Measurements from ENCODE around the gene SWT1. TPM values are rescaled to one million over a fixed set of nuclear protein-coding genes. Genes with fewer than 3 reads are reported as not detected.

SWT1 gene
- total RNA-seq, 1 donor: 6.9 TPM

DNA sequence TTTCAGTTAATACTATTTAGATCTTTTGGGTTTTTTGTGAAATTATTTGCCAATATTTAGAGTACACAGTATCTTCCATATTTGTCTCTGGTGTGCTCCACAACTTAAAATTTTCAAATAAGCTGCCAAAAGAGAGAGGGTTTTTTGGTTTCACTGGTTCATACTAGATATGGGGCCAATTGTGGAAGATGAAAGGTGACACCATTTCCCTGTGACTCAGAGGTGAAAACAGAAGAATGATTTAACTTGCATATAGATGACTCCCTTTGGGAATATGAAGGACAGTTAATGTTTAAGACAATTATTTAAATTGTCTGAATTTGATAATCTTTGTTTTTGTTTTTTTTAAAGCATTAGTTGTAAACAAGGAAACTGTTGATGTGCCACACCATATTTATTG is 122.6 kb downstream of the SWT1 start:
- no peaks in the 10 kb centered on the region for H3K79me2 ChIP-seq (ENCODE audit: insufficient read depth, low read length)
- no peak overlapping the region for H3K4me2 ChIP-seq (ENCODE audit: insufficient read depth, low read length)
- H3K4me3 ChIP-seq (ENCODE audit: insufficient read depth, low read length): no peak overlapping the region
- no peak overlapping the region for H2AFZ ChIP-seq (ENCODE audit: low read length)
- no peak for DNase-seq (ENCODE audit: insufficient read length, low spot score, missing footprints)
- H3K9me3 ChIP-seq (ENCODE audit: low read depth, low read length): no peaks in the 10 kb centered on the region
- no peaks in the 10 kb centered on the region for H3K36me3 ChIP-seq (ENCODE audit: insufficient read depth, low read length)
- no peaks in the 10 kb centered on the region for H3K27me3 ChIP-seq (ENCODE audit: insufficient read depth, low read length)
- no peak overlapping the region for H3K27ac ChIP-seq (ENCODE audit: low read depth, low read length)
- H3K4me1 ChIP-seq (ENCODE audit: insufficient read depth, low read length): peaks cover 9% of the 10 kb centered on the region
- TF ChIP-seq, protein P1, sequence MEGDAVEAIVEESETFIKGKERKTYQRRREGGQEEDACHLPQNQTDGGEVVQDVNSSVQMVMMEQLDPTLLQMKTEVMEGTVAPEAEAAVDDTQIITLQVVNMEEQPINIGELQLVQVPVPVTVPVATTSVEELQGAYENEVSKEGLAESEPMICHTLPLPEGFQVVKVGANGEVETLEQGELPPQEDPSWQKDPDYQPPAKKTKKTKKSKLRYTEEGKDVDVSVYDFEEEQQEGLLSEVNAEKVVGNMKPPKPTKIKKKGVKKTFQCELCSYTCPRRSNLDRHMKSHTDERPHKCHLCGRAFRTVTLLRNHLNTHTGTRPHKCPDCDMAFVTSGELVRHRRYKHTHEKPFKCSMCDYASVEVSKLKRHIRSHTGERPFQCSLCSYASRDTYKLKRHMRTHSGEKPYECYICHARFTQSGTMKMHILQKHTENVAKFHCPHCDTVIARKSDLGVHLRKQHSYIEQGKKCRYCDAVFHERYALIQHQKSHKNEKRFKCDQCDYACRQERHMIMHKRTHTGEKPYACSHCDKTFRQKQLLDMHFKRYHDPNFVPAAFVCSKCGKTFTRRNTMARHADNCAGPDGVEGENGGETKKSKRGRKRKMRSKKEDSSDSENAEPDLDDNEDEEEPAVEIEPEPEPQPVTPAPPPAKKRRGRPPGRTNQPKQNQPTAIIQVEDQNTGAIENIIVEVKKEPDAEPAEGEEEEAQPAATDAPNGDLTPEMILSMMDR (IDR thresholded peaks at IDR 0.05; ENCODE audit: extremely low read depth, low read depth, low read length): no peak
- no peaks in the 10 kb centered on the region for H4K20me1 ChIP-seq (ENCODE audit: insufficient read depth, low read length)

DNA sequence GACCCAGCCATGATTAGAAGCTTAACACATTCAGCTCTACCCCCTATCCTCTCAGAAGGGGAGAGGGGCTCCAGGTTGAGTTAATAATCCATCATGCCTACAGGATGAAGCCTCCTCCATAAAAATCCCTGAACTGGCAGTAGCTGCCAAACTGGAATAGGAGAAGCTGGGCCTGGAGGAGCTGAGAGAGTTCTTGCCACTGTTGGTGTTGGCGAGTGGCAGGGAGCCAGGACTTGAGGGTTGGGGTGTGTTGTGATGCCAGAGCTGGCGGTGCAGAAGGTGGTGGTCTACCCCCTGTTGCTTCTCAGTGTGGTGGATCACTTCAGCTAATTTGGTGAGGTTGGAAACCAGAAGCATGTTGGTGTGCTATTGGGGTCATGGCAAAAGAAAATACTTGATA is 123.6 kb downstream of the SWT1 start:
- Histone ChIP-seq H3K27ac (ENCODE audit: low read depth, low read length) (no peak overlapping the region), H3K4me1 (ENCODE audit: insufficient read depth, low read length) (peaks cover 11% of the 10 kb centered on the region), H3K27me3 (ENCODE audit: insufficient read depth, low read length) (no peaks in the 10 kb centered on the region), H2AFZ (ENCODE audit: low read length) (no peak overlapping the region), H3K9me3 (ENCODE audit: low read depth, low read length) (no peaks in the 10 kb centered on the region), H4K20me1 (ENCODE audit: insufficient read depth, low read length) (no peaks in the 10 kb centered on the region), H3K79me2 (ENCODE audit: insufficient read depth, low read length) (no peaks in the 10 kb centered on the region), H3K36me3 (ENCODE audit: insufficient read depth, low read length) (no peaks in the 10 kb centered on the region), H3K4me2 (ENCODE audit: insufficient read depth, low read length) (no peak overlapping the region), H3K4me3 (ENCODE audit: insufficient read depth, low read length) (no peak overlapping the region)
- TF ChIP-seq, protein P1 (IDR thresholded peaks at IDR 0.05; ENCODE audit: extremely low read depth, low read depth, low read length): no peak
- DNase-seq (ENCODE audit: insufficient read length, low spot score, missing footprints): no peak

- H4K20me1 ChIP-seq (ENCODE audit: insufficient read depth, low read length): no peaks in the 10 kb centered on the region
- no peak for DNase-seq (ENCODE audit: insufficient read length, low spot score, missing footprints)
- no peak overlapping the region for H2AFZ ChIP-seq (ENCODE audit: low read length)
- no peaks in the 10 kb centered on the region for H3K9me3 ChIP-seq (ENCODE audit: low read depth, low read length)
- no peak overlapping the region for H3K4me2 ChIP-seq (ENCODE audit: insufficient read depth, low read length)
- TF ChIP-seq, protein P1 (IDR thresholded peaks at IDR 0.05; ENCODE audit: extremely low read depth, low read depth, low read length): no peak
- H3K4me3 ChIP-seq (ENCODE audit: insufficient read depth, low read length): no peak overlapping the region
- H3K79me2 ChIP-seq (ENCODE audit: insufficient read depth, low read length): no peaks in the 10 kb centered on the region
- H3K36me3 ChIP-seq (ENCODE audit: insufficient read depth, low read length): no peaks in the 10 kb centered on the region
- peaks cover 11% of the 10 kb centered on the region for H3K4me1 ChIP-seq (ENCODE audit: insufficient read depth, low read length)
- H3K27me3 ChIP-seq (ENCODE audit: insufficient read depth, low read length): no peaks in the 10 kb centered on the region
- H3K27ac ChIP-seq (ENCODE audit: low read depth, low read length): no peak overlapping the region
Measured at GRCh38 chr1:185281245-185281644, 124.3 kb downstream of the SWT1 start.

GRCh38 chr1:185284116-185284515 is 127.1 kb downstream of the SWT1 start:
- TF ChIP-seq, protein P1 (IDR thresholded peaks at IDR 0.05; ENCODE audit: extremely low read depth, low read depth, low read length): no peak
- H3K4me2 ChIP-seq (ENCODE audit: insufficient read depth, low read length): no peak overlapping the region

More at GRCh38 chr1:185284116-185284515, 127.1 kb downstream of the SWT1 start:
- no peak for DNase-seq (ENCODE audit: insufficient read length, low spot score, missing footprints)
- H3K4me1 ChIP-seq (ENCODE audit: insufficient read depth, low read length): peaks cover 11% of the 10 kb centered on the region
- no peaks in the 10 kb centered on the region for H3K79me2 ChIP-seq (ENCODE audit: insufficient read depth, low read length)
- no peak overlapping the region for H3K4me3 ChIP-seq (ENCODE audit: insufficient read depth, low read length)
- H2AFZ ChIP-seq (ENCODE audit: low read length): no peak overlapping the region
- H3K9me3 ChIP-seq (ENCODE audit: low read depth, low read length): no peaks in the 10 kb centered on the region
- H3K27ac ChIP-seq (ENCODE audit: low read depth, low read length): no peak overlapping the region
- no peaks in the 10 kb centered on the region for H3K27me3 ChIP-seq (ENCODE audit: insufficient read depth, low read length)
- H4K20me1 ChIP-seq (ENCODE audit: insufficient read depth, low read length): no peaks in the 10 kb centered on the region
- no peaks in the 10 kb centered on the region for H3K36me3 ChIP-seq (ENCODE audit: insufficient read depth, low read length)
